Heart right ventricle (tissue), 16 donors: Measurements from ENCODE around the gene SCN5A. TPM values are rescaled to one million over a fixed set of nuclear protein-coding genes. Genes with fewer than 3 reads are reported as not detected.

ENCODE experiments used
- ATAC-seq, 8 donors: fragments of 200-7000 bp; cut with Tn5 transposase; one replicate each; pipeline ENCODE4 v1.9.1; 2020; ENCODE audit warnings: mild to moderate bottlenecking in 8 of 8, moderate library complexity in 8 of 8, moderate number of reproducible peaks in 1 of 8
- DNase-seq, 2 donors: peaks; one replicate each; pipeline ENCODE4 v3.0.0-alpha.2; 2020
- H3K27ac ChIP-seq, 10 donors: fragments of 200-600 bp; sonication (generic) in 2 of 10; one replicate each; pipeline versions ENCODE4 v1.5.0 to v1.8.0; 2020 to 2022; ENCODE audit warnings: mild to moderate bottlenecking in 3 of 10
- H3K27me3 ChIP-seq, 7 donors: fragments of 200-600 bp; one replicate each; pipeline ENCODE4 v1.8.0; 2021 to 2022; ENCODE audit warnings: mild to moderate bottlenecking in 2 of 7
- H3K36me3 ChIP-seq, 9 donors: fragments of 200-600 bp; sonication (generic) in 1 of 9; one replicate each; pipeline versions ENCODE4 v1.5.0 to v1.8.0; 2020 to 2022; ENCODE audit warnings: mild to moderate bottlenecking in 2 of 9
- H3K4me1 ChIP-seq, 9 donors: fragments of 200-600 bp; sonication (generic) in 1 of 9; one replicate each; pipeline versions ENCODE4 v1.5.0 to v1.8.0; 2020 to 2022; ENCODE audit warnings: mild to moderate bottlenecking in 4 of 9
- H3K4me3 ChIP-seq, 10 donors: fragments of 200-600 bp; sonication (generic) in 2 of 10; one replicate each; pipeline versions ENCODE4 v1.5.0 to v1.8.0; 2020 to 2022; ENCODE audit warnings: mild to moderate bottlenecking in 7 of 10, moderate library complexity in 2 of 10
- H3K9me3 ChIP-seq, 11 donors: fragments of 200-600 bp in 10 of 11; sonication (generic) in 2 of 11; one replicate each; pipeline versions ENCODE4 v1.5.0 to v1.8.0; 2013 to 2022; ENCODE audit warnings: mild to moderate bottlenecking in 2 of 11, control low read depth in 1 of 11, moderate library complexity in 1 of 11
- WGBS, 2 donors: extraction: QIAGEN DNeasy Blood & Tissue Kit; methylation state at CpG; one replicate each; pipeline ENCODE4 v1.1.7; 2013; ENCODE audit warnings: inconsistent platforms in 1 of 2; 5-methylcytosine and 5-hydroxymethylcytosine counted together
- intact Hi-C, 10 donors: fragments of 100-400 bp; cut with DNase I; formaldehyde crosslinking; loops; one replicate each; pipeline versions ENCODE4 v1.11.1 to v1.14.2; 2022
- polyA plus RNA-seq, 2 donors: library from polyadenylated mRNA; stranded (reverse); fragments of 200-250 nt; gene quantifications; one replicate each; pipeline ENCODE4 v1.2.3, GENCODE V29; 2013
- total RNA-seq, 10 donors: library from RNA; stranded (reverse); fragmentation: NEBNext Ultra II Directional in 3 of 10; extraction: Animal tissue kit (Norgen Biotek cat#: 25700) in 3 of 10; gene quantifications; one replicate each; pipeline versions ENCODE4 v1.2.1 to v1.2.4, GENCODE V29; 2021 to 2023
- TF ChIP-seq, protein P1 (sequence below), 9 donors: fragments of 200-600 bp; sonication (generic) in 2 of 9; IDR thresholded peaks; one replicate each; pipeline versions ENCODE4 v1.5.0 to v1.8.0; 2021 to 2022; ENCODE audit warnings: antibody characterized with exemption in 9 of 9, mild to moderate bottlenecking in 5 of 9, moderate library complexity in 1 of 9
- donor health status: Arrhythmogenic right ventricular cardiomyopathy.
- donor health status: ischemic (EF 13 %, LVEDD 7.1; RV severe dilation, severe dysfunction).
- donor health status: healthy with polysubstance abuse.
- donor health status: DM: no; HTN: yes; CAD: no.
- donor health status: DM: no; HTN: no; CAD: no.
- donor health status: ischemic (EF 25% LVEDD 6.9; RV normal size, moderate dysfunction).
- donor health status: ischemic (EF 25% LVEDD 5.7; RV mildly dilated, moderate dysfunction).
- donor health status: healthy.
- donor health status: DM: yes; HTN: yes; CAD: no.
- donor health status: Ischemic cardiomyopathy.
- donor health status: ischemic (EF 35%, LVEDD 5.7; RV mildly dilated, moderate dysfunction).
- donor health status: nonischemic (EF 11% LVEDD 7.7; RV severe dilation, severe dysfunction).
- donor health status: DM: yes; HTN: yes; CAD: no.
- donor health status: PGD.
- donor health status: ischemic (EF 29% LVEDD 5.4; RV normal size, mild dysfunction).
- donor health status: nonischemic (EF 23%, LVEDD 6.1; RV moderate dilation, normal function).

SCN5A gene
- total and polyA plus RNA-seq, 12 donors, result 29.9 to 254 (median 177) TPM

GRCh38 chr3:38575279-38575843 lies 74.1 kb downstream of the SCN5A start:
- H3K36me3 ChIP-seq, result peaks cover 0 to 37% (median 0%) of the 10 kb centered on the region in 9 donors
- no peak for ATAC-seq
- H3K27me3 ChIP-seq, result no peaks in the 10 kb centered on the region
- H3K4me3 ChIP-seq, result no peak overlapping the region
- DNase-seq, result no peak
- peaks cover 0 to 25% (median 6%) of the 10 kb centered on the region in 11 donors for H3K9me3 ChIP-seq
- intact Hi-C loops, result loop anchor here in 2 of 10 donors (5.0 kb wide), 2 partner anchors 33 to 53 kb away; no protein-coding TSS in a partner anchor
- peak overlapping the region in 4 of 10 donors; percentile 1 to 98 (median 42) for H3K27ac ChIP-seq
- TF ChIP-seq, protein P1, sequence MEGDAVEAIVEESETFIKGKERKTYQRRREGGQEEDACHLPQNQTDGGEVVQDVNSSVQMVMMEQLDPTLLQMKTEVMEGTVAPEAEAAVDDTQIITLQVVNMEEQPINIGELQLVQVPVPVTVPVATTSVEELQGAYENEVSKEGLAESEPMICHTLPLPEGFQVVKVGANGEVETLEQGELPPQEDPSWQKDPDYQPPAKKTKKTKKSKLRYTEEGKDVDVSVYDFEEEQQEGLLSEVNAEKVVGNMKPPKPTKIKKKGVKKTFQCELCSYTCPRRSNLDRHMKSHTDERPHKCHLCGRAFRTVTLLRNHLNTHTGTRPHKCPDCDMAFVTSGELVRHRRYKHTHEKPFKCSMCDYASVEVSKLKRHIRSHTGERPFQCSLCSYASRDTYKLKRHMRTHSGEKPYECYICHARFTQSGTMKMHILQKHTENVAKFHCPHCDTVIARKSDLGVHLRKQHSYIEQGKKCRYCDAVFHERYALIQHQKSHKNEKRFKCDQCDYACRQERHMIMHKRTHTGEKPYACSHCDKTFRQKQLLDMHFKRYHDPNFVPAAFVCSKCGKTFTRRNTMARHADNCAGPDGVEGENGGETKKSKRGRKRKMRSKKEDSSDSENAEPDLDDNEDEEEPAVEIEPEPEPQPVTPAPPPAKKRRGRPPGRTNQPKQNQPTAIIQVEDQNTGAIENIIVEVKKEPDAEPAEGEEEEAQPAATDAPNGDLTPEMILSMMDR (IDR thresholded peaks at IDR 0.05), result no peak
- WGBS, 2 donors, result 86% methylated on average over 18 of the region's 18 CpGs
- peaks cover 11 to 60% (median 39%) of the 10 kb centered on the region in 9 donors for H3K4me1 ChIP-seq

GRCh38 chr3:38574411-38575278 lies 74.8 kb downstream of the SCN5A start:
- TF ChIP-seq, protein P1 (IDR thresholded peaks at IDR 0.05), result no peak
- H3K27me3 ChIP-seq, result no peaks in the 10 kb centered on the region
- no peak overlapping the region for H3K4me3 ChIP-seq
- peak overlapping the region in 4 of 10 donors; percentile 32 to 98 (median 50) for H3K27ac ChIP-seq
- ATAC-seq (no peak), DNase-seq (no peak)
- H3K36me3 ChIP-seq, result peaks cover 0 to 37% (median 0%) of the 10 kb centered on the region in 9 donors
- WGBS, 2 donors, result 42 to 49% methylated on average over 6 of the region's 6 CpGs
- intact Hi-C loops, result loop anchor here in 2 of 10 donors (5.0 kb wide), 2 partner anchors 32 to 52 kb away; no protein-coding TSS in a partner anchor
- H3K9me3 ChIP-seq, result peaks cover 0 to 25% (median 6%) of the 10 kb centered on the region in 11 donors
- peaks cover 8 to 52% (median 32%) of the 10 kb centered on the region in 9 donors for H3K4me1 ChIP-seq

- Histone ChIP-seq H3K36me3 (peaks cover 0 to 37% (median 0%) of the 10 kb centered on the region in 9 donors), H3K9me3 (peaks cover 0 to 25% (median 6%) of the 10 kb centered on the region in 11 donors), H3K4me3 (no peak overlapping the region), H3K4me1 (peaks cover 0 to 41% (median 21%) of the 10 kb centered on the region in 9 donors), H3K27me3 (no peaks in the 10 kb centered on the region), H3K27ac (peak overlapping the region in 5 of 10 donors; percentile 32 to 98 (median 47))
- intact Hi-C loops, result no loop called here
- DNase-seq (no peak), ATAC-seq (peak in 5 of 8 donors; percentile 32 to 58 (median 42))
- WGBS, 2 donors, result 44 to 56% methylated on average over 3 of the region's 3 CpGs
- TF ChIP-seq, protein P1 (IDR thresholded peaks at IDR 0.05), result peak in 1 of 9 donors; percentile 26
These were observed 75.9 kb downstream of the SCN5A start for GRCh38 chr3:38573556-38573955.

DNA sequence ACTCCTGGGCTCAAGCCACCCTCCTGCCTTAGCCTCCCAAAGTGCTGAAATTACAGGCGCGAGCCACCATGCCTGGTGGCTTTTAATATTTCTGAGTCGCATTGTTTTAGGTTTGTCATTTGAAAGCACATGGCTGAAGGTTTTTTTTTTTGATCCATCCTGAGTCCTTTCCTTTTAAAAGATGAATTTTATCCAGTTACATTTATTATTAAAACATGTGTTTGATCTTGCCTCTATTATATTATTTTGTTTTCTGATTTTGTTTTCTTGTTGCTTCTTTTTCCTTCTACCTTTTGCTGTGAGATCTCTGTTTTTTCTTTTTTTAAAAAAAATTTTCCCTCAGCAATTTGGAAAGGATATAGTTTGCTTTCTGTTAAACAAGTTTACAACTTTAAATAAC lies 76.4 kb downstream of the SCN5A start:
- no peak overlapping the region for H3K4me3 ChIP-seq
- TF ChIP-seq, protein P1 (IDR thresholded peaks at IDR 0.05), result no peak
- peaks cover 0 to 39% (median 0%) of the 10 kb centered on the region in 9 donors for H3K36me3 ChIP-seq
- no peaks in the 10 kb centered on the region for H3K27me3 ChIP-seq
- peaks cover 0 to 25% (median 6%) of the 10 kb centered on the region in 11 donors for H3K9me3 ChIP-seq
- ATAC-seq (no peak), DNase-seq (no peak)
- intact Hi-C loops, result no loop called here
- 81 to 100% methylated on average over 3 of the region's 3 CpGs for WGBS, 2 donors
- peaks cover 0 to 37% (median 17%) of the 10 kb centered on the region in 9 donors for H3K4me1 ChIP-seq
- H3K27ac ChIP-seq, result peak overlapping the region in 4 of 10 donors; percentile 32 to 98 (median 44)
